HCT116 (cell line): ENCODE data around the gene EIF4G3.

Source experiments
- CBX3 ChIP-seq: IDR thresholded peaks from 2 replicates; pipeline ENCODE4 v1.6.1; 2012; ENCODE audit warnings: low read depth
- POLR2A ChIP-seq: IDR thresholded peaks from 2 replicates; pipeline ENCODE4 v1.7.0; 2011; ENCODE audit warnings: borderline replicate concordance; ENCODE audit not compliant: insufficient read depth, insufficient read length; ENCODE audit errors: extremely low read depth
- POLR2AphosphoS5 ChIP-seq: IDR thresholded peaks from 2 replicates; pipeline ENCODE4 v1.6.1; 2011; ENCODE audit warnings: mild to moderate bottlenecking, low read depth, low read length, moderate library complexity
- RAD21 ChIP-seq: IDR thresholded peaks from 2 replicates; pipeline ENCODE4 v1.6.1; 2012; ENCODE audit warnings: low read depth, mild to moderate bottlenecking
- SIN3A ChIP-seq: IDR thresholded peaks from 2 replicates; pipeline ENCODE4 v1.6.1; 2012; ENCODE audit warnings: low read depth
- YY1 ChIP-seq: IDR thresholded peaks from 2 replicates; pipeline ENCODE4 v1.6.1; 2011; ENCODE audit warnings: low read length, low read depth, moderate library complexity, mild to moderate bottlenecking; ENCODE audit not compliant: insufficient replicate concordance; ENCODE audit errors: extremely low read depth
- ZFX ChIP-seq: fragments of 450-650 bp; IDR thresholded peaks from 2 replicates; pipeline ENCODE4 v1.6.1; 2017
- TF ChIP-seq, protein P1 (sequence below), 3 experiments: fragments of 200-600 bp in 1 of 3; sonication (generic) in 1 of 3; IDR thresholded peaks in 2 of 3; conservative IDR thresholded peaks in 1 of 3; 2 replicates each; pipeline ENCODE4 v1.5.1; 2012 to 2017; ENCODE audit warnings: low read depth in 2 of 3, low read length in 2 of 3, antibody characterized with exemption in 1 of 3, borderline replicate concordance in 1 of 3, control low read depth in 1 of 3, mild to moderate bottlenecking in 1 of 3, mixed read lengths in 1 of 3, mixed run types in 1 of 3, moderate library complexity in 1 of 3; ENCODE audit not compliant: insufficient read depth in 1 of 3
- TF ChIP-seq, protein P2 (sequence below): IDR thresholded peaks from 2 replicates; pipeline ENCODE4 v1.6.1; 2012

GRCh38 chr1:20947409-20947808, 229.3 kb downstream of the EIF4G3 start:
- TF ChIP-seq, protein P1, sequence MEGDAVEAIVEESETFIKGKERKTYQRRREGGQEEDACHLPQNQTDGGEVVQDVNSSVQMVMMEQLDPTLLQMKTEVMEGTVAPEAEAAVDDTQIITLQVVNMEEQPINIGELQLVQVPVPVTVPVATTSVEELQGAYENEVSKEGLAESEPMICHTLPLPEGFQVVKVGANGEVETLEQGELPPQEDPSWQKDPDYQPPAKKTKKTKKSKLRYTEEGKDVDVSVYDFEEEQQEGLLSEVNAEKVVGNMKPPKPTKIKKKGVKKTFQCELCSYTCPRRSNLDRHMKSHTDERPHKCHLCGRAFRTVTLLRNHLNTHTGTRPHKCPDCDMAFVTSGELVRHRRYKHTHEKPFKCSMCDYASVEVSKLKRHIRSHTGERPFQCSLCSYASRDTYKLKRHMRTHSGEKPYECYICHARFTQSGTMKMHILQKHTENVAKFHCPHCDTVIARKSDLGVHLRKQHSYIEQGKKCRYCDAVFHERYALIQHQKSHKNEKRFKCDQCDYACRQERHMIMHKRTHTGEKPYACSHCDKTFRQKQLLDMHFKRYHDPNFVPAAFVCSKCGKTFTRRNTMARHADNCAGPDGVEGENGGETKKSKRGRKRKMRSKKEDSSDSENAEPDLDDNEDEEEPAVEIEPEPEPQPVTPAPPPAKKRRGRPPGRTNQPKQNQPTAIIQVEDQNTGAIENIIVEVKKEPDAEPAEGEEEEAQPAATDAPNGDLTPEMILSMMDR (IDR thresholded peaks at IDR 0.05 in 2 of 3, conservative IDR thresholded peaks at IDR 0.05 in 1 of 3; ENCODE audit: borderline replicate concordance in 1 of 3, insufficient read depth in 1 of 3, low read depth in 2 of 3, low read length in 2 of 3): no peak
- TF ChIP-seq SIN3A: no peak
- no peak for TF ChIP-seq ZFX
- no peak for TF ChIP-seq POLR2A
- TF ChIP-seq, protein P2, sequence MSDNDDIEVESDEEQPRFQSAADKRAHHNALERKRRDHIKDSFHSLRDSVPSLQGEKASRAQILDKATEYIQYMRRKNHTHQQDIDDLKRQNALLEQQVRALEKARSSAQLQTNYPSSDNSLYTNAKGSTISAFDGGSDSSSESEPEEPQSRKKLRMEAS: no peak
- no peak for TF ChIP-seq YY1
- TF ChIP-seq CBX3: no peak
- TF ChIP-seq POLR2AphosphoS5: no peak
- TF ChIP-seq RAD21: no peak
